HG03159 (cell line): ENCODE results near the gene ST3GAL2.
A peak's percentile ranks its signal among the peaks of the same experiment; 100 is the strongest.
"Not testable (repeated sequence)": the region's sequence is repeated elsewhere in the genome, so short reads cannot be mapped to it uniquely, and the experiment has no call there.

Experiments used
- ATAC-seq: cut with Tn5 transposase; IDR thresholded peaks from one replicate; pipeline ENCODE4 v1.9.1; 2021; ENCODE audit warnings: mild to moderate bottlenecking, moderate library complexity; ENCODE audit not compliant: unreplicated experiment

ST3GAL2 gene

DNA sequence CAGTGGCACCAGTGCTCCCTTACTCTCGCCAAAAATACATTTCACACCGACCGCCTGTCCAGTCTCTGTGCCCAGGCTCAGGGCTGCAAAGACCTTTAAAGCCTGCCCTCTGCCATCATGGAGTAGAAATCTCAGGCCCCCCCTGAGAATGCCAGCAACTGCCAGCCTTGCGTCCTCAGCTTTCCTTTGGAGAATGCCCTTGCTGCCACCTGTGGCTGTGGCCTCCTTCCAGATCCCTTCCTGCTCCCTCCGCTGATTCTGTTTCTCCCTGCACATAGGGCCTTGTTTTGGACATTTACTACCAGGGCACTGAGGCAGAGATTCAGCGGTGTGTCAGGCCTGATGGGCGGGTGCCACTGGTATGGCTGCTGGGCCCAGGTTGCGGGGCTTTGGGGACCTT is 28.7 kb upstream of the ST3GAL2 start:
- no peak for ATAC-seq

DNA sequence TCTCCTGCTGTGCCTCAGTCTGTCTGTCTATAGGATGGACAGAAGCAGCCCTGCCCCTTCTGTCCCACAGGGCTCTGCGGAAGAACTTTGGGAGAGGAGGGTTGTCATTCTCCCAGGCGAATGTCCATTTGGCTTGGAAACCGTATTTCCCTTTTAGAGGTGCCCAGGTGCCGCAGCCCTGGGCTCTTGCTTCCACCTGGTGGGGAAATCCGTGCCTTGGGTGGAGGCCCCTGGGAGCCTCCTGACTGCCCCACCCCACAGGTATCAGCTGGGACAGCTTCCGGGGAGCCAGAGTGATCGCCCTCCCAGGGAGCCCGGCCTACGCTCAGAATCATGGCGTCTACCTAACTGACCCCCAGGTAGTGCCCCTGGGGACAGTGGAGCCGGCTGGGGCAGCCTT is 28.2 kb upstream of the ST3GAL2 start:
- no peak for ATAC-seq

DNA sequence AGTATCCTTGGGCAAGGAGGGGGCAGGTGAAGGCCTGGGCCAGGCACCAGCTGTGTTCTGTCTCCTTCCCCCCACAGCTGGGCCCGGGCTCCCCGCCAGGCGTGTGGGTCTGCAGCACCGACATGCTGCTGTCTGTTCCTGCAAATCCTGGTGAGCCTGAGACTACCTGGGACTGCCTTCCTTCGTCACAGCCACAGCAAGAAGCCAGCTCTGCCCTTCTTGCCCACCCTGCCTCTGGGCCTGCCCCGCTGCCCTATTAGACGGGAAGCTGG is 27.8 kb upstream of the ST3GAL2 start:
- no peak for ATAC-seq

DNA sequence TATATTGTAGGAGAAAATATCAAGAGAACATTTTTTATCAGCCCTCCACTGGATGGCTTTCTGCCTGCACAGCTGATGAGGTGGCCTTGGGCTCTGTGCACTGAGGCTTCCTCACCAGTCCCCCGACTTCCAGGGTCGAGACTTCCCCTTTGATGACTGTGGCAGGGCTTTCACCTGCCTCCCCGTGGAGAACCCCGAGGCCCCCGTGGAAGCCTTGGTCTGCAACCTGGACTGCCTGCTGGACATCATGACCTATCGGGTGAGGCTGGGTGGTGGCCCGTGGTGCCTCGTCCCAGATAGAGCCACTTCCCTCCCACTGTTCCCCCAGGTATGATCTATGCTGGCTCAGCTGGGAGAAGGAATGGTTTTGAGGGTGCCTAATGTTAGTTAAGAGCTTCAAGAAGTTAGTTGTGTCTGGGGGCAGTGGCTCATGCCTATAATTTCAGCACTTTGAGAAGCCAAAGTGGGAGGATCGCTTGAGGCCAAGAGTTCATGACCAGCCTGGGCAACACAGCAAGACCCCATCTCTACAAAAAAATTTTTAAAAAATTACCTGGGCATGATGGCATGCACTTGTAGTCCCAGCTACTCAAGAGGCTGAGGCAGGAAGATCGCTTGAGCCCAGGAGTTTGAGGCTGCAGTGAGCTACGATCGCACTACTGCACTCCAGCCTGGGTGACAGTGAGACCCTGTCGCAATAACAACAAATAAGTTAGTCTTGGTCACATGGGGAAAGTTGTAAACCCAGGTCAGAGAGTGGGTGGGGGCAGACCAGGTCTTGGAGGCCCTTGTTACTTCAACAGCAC is 27.3 kb upstream of the ST3GAL2 start:
- no peak for ATAC-seq

DNA sequence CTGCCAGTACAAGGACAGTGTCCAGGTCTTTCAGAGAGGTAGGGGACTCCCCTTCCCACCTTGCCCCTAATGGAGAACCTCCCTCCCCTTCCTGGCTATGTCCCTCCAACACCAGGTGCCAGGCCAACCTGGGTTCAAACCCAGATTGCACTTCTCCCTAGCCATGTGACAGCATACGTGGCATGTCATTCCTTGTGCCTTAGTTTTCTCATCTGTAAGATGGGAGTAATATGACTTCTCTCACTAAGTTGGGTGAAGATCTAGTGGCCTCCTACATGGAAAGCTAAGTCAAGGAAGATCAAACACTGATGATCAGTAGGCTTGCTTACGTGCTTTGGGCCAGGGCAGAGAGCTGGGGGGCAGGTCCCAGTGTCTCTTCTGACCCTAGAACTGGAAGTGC is 24.3 kb upstream of the ST3GAL2 start:
- ATAC-seq: no peak

DNA sequence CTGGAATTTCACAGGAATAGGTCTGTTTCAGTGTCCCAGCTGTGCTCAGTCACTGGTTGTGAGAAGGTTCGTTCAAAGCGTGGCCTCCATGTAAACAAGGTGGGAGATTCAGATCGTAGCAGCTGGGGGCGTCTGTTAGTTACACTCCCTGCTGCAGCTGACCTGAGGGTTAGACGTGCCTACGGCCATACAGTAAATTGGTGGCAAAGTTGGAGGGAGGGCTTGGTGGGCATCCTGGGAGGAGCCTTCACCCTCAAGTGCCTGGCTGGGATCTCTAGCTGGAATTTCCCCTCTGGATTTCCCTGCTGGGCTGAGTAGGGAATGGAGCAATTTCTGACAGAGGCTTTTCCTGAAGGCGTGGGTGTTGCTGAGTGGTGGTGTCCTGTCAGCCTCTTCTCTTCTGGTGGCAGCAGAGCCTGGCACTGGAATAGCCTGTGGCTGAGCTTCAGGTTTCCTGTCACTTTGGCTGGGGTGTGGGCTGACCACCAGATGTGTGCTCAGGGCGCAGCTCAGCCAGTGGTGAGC is 21.9 kb upstream of the ST3GAL2 start:
- no peak for ATAC-seq

DNA sequence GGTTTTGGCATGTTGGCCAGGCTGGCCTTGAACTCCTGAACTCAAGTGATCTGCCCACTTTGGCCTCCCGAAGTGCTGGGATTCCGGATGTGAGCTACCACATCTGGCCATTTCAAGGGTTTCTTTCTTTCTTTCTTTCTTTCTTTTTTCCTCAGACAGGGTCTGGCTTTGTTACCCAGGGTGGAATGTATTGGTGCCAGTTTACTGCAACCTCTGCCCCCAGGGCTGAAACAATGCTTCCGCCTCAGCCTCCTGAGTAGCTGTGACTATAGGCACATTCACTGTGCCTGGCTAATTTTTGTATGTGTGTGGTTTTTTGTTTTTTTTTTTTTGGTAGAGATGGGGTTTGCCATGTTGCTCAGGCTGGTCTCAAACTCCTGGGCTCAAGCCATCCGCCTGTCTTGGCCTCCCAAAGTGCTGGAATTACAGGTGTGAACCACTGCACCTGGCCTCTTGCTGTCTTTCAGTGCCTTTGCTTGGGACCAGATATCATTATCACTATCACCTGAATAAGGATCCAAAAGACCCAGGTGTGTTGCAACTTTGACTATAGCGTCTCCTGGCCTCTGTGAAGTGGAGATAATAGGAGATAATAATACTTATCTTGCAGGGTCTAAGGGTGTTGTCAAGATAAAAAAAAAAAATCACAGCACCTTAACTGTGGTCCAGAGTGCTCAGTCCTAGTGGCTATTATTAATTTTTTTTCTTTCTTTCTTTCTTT is 18.7 kb upstream of the ST3GAL2 start:
- no peak for ATAC-seq

DNA sequence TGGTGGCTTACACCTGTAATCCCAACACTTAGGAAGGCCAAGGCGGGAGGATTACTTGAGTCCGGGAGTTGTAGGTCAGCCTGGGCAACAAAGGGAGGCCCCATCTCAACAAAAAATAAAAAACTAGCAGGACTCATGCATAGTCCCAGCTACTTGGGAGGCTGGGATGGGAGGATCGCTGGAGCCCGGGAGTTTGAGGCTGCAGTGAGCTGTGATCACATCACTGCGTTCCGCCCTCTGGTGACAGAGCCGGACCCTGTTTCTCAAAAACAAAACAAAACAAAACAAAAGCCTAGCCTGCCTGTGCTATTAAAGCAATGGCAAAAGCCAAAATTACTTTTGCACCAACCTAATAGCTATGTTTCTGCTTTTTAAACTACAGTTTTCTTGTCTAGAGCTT is 17.0 kb upstream of the ST3GAL2 start:
- ATAC-seq: no peak

DNA sequence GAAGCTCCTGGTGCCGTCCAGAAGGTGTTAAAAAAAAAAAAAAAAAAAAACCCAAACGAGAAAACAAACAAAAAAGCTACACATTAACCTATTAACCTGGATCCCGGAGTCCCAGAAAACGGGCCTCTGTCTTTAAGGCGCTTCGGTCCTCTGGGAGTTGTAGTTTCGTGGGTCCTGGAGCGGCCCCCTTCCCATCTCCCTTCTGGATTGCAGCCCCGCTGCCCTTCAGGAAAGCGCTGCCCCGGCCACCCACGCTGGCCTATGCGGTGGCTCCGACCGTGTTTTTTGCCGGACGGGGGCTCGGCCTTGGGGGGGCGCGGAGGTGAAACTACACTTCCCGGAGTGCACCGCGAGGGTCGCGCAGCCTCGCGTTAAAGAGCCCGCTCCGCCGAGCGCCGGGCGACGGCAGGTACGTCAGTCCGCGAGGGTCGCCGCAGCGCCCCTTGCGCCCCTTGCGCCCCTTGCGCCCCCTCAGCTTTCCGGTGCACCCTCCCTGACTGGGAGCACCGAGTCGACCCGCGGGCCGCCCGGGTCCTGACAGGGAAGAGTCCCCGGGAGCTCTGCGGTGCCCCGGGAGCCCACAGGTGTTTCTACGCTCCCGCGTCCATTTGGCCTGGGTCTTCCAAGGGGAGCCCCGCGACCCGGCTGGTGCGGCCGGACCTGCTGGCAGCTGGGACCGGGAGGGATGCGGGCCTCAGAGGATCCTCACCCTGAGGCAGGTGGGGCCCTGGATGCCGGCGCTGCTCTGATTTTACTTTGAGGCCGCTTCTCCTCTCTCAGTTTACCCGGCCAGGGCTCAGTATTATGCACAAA is 15.5 kb upstream of the ST3GAL2 start, which contains the start of gene FCSK:
TSS of gene FCSK (plus strand) at position 374 of the 813 bp plus-strand sequence. CDS start 8,596 bp downstream, outside the sequence.
- peak; percentile 84 for ATAC-seq

DNA sequence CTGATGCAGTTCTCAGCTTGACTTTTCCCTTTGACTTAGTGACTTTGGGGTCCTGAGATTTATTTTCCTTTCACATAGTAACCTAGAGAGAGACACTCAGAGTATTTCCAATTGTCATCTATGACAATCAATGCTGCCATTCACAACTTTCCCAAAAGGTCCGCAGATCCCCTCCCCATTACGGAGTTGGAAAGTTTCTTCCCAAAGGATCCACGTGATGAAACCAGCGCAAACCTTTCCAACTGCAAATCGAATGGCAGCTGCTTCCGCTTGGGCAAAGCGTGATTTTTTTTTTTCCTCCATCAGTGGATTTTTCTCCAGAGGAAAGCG is 15.0 kb upstream of the ST3GAL2 start:
- no peak for ATAC-seq

DNA sequence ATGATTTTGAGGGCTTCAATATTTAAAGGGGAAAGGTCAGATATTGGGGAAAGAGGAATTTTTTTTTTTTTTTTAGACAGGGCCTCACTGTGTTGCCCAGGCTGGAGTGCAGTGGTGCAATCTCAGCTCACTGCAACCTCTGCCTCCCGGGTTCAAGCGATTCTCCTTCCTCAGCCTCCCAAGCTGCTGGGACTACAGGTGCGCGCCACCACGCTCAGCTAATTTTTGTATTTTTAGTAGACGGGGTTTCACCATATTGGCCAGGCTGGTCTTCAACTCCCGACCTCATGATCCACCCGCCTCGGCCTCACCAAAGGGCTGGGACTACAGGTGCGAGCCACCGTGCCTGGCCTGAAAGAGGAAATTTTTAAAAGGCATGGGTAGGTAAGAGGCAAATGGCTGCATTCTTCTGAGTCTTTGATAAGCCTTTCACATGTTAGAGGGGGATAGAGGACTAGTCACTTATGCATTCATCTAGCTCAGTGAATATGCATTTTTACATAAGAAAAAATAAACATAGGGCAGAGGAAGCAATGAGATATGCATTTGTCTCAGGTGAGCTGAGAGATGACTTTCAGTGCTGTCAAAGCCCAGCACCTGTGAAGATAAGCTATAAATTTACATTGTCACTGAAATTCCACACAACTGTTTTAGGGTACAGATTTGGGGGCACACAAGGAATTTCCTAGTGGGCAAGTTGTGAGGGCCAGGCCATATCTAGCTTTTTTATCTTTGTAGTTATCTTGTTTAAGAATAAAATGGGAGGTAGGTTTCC is 14.4 kb upstream of the ST3GAL2 start:
- ATAC-seq: no peak

DNA sequence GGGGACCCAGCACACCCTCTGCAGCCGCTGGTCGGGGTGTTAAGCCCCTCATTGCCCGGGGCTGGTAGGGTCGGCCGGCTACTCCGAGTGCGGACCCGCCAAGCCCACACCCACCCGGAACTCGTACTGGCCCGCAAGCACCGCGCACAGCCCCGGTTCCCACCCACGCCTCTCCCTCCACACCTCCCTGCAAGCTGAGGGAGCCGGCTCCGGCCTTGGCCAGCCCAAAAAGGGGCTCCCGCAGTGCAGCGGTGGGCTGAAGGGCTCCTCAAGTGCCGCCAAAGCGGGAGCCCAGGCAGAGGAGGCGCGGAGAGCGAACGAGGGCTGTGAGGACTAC is 12.1 kb upstream of the ST3GAL2 start:
- not testable (repeated sequence) for ATAC-seq

DNA sequence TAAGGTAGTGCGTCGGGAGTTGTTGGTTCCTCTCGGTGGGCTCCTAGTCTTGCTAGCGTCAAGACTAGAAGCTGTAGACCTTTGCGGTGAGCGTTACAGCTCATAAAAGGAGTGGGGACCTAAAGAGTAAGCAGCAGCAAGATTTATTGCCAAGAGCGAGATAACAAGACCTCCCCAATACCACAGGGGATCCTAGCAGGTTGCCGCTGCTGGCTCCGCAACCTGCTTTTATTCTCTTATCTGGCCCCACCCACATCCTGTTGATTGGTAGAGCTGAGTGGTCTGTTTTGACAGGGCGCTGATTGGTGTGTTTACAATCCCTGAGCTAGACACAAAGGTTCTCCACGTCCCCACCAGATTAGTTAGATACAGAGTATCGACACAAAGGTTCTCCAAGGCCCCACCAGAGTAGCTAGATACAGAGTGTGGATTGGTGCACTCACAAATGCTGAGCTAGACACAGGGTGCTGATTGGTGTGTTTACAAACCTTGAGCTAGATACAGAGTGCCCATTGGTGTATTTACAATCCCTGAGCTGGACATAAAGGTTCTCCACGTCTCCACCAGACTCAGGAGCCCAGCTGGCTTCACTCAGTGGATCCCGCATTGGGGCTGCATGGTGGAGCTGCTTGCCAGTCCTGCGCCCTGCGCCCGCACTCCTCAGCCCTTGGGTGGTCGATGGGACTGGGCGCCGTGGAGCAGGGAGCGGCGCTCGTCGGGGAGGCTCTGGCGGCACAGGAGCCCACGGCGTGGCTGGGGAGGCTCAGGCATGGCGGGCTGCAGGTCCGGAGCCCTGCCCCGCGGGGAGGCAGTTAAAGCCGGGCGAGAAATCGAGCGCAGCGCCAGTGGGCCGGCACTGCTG is 11.5 kb upstream of the ST3GAL2 start:
- ATAC-seq: not testable (repeated sequence)

DNA sequence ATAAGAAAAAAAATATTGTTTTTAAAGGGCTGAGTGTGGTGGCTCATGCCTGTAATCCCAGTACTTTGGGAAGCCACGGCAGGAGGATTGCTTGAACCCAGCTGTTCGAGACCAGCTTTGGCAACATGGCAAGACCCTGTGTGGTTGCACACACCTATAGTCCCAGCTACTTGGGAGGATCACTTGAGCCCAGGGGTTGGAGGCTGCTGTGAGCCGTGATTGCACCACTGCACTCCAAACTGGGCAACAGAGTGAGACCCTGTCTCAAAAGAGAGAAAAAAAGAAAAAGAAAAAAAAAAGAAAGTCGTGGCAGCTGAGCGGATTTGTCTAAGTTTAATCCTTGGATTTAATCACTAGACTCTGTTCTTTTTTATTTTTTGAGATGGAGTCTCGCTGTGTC is 9.2 kb upstream of the ST3GAL2 start:
- ATAC-seq: no peak

DNA sequence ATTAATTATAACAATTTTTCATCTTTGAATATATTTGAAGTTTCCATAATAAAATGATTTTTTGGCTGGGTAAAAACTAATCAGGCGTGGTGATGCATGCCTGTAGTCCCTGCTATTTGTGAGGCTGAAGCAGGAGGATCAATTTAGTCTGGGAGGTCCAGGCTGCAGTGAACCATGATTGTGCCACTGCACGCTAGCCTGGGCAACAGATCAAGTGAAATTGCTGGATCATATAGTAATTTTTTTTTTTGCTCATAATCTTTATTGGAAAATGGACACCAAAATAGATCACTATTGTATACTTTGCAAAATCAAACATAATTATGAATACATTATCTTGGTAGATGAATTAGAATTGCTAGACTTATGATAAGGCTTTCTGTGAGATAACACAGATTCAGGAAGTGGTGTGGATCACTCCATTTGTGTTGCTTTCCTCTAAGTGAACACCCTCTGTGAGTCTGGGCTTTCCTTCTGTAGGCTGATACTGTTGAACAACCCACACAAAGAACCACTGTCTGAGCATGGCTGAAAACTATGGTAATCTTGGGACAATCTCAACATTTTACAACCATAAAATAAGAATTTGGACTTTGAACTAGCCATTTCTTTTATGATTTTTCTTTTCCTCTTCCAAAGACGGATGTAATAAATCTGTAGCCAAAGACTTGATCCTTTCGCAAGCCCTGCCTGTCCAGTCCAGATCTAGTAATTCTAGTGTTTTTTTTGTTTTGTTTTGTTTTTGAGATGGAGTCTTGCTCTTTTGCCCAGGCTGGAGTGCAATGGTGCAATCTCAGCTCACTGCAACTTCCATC is 5.6 kb upstream of the ST3GAL2 start:
- no peak for ATAC-seq

DNA sequence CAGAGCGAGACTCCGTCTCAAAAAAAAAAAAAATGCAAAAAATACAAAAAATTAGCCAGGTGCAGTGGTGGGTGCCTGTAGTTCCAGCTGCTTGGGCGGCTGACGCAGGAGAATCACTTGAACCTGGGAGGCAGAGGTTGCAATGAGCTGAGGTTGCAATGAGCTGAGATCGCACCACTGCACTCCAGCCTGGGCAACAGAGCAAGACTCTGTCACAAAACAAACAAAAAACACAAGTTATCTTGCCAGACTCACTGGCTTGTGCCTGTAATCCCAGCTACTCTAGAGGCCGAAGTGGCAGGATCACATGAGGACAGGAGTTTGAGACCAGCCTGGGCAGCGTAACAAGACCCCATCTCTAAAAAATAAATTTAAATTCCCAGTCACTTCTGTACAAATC is 3.4 kb upstream of the ST3GAL2 start:
- ATAC-seq: no peak

DNA sequence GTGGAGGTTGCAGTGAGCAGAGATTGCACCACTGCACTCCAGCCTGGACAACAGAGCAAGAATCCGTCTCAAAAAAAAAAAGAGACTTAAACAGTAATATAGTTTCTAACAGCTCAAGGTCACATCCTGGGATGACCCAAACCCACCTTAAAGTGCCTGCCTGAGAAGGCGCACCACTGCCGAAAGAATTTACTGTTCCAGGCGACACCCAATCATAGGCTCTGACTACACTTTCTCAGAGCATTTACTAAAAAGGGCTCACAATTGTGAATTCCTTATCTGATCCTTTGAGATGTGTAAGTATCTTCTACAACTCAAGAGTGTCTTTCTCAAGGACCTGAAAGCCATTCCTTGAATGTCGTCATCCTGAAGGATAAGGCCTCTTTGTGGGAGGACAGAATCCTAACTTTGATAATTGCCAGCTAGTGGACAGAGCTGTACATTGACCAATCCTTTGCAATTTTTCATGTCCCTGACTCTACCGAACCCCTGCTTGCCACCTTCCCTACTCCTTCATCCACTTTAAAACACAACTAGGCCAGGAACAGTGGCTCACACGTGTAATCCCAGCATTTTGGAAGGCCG is 2.6 kb upstream of the ST3GAL2 start:
- no peak for ATAC-seq

DNA sequence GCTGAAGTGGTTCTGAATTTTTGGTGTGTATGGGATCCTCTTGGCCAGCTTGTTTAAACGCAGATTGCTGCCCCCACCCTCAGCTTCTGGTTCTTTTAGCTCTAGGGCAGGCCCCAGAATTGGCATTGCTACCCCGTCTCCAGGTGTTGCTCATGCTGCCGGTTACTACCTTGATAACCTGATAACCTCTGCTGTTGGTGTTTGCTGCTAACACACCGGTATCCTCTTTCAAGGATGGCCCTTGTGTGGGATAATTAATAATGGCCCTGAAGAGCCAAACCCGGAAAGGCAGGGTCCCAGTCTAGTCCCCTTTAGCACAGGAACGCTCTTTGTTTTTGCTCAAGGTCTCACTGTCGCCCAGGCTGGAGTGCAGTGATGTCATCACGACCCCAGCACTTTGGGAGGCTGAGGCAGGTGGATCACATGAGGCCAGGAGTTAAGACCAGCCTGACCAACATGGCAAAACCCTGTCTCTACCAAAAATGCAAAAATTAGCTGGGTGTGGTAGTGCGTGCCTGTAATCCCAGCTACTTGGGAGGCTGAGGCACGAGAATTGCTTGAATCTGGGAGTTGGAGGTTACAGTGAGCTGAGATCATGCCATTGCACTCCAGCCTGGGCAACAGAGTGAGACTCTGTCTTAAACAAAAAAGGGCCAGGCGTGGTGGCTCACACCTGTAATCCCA is 1.3 kb upstream of the ST3GAL2 start:
- ATAC-seq: no peak
